NCI-H2196 treated with DMSO at 0.1 percent for 48 hours (cell line): ENCODE measurements around the gene TMEM80.
"Not testable (repeated sequence)": the region's sequence is repeated elsewhere in the genome, so short reads cannot be mapped to it uniquely, and the experiment has no call there.

ENCODE experiments used
- DNase-seq: peaks from one replicate; lab custom pipeline; 2025; ENCODE audit not compliant: unreplicated experiment; lab: John Stamatoyannopoulos, UW

TMEM80 gene

DNA sequence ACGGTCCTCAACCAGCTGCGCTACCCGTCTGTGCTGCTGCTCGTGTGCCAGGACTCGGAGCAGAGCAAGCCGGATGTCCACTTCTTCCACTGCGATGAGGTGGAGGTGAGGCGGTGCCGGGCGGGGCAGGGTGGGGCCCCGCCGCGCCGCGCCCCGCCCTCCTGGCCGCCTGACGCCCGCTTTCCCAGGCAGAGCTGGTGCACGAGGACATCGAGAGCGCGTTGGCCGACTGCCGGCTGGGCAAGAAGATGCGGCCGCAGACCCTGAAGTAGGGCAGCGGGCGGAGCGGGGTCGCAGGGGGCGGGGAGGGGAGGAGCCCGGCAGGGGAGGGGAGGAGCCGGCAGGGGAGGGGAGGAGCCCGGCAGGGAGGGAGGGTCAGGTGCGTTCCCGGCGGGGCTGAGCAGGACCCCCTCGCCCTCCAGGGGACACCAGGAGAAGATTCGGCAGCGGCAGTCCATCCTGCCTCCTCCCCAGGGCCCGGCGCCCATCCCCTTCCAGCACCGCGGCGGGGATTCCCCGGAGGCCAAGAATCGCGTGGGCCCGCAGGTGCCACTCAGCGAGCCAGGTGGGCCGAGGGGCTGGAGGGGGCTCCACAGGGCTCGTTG is 25.1 kb downstream of the TMEM80 start:
- no peak for DNase-seq

GRCh38 chr11:721247-721740 is 25.7 kb downstream of the TMEM80 start:
- DNase-seq: no peak

DNA sequence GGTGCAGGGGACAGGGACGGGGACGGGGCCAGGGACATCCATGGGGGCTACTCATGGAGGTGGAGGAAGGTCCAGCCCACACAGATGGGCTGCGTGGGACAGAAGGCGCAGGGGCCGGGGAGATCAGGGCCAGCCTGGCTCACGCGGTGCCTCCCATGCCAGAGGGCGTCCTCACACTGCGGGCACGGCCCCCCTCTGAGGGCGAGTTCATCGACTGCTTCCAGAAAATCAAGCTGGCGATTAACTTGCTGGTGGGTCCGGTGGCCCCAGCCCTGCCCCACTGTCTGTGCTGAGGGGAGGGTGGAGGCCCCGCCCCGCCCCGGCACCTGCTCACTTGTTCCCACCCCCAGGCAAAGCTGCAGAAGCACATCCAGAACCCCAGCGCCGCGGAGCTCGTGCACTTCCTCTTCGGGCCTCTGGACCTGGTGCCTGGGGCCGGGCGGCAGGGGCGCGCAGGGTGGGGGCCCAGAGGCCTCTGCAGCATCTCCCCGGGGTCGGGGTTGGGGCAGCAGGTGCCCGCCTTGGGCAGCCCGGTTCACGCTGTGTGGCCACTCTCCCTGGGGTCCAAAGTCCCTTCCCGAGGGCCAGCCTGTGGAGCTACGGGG is 26.2 kb downstream of the TMEM80 start:
- no peak for DNase-seq

DNA sequence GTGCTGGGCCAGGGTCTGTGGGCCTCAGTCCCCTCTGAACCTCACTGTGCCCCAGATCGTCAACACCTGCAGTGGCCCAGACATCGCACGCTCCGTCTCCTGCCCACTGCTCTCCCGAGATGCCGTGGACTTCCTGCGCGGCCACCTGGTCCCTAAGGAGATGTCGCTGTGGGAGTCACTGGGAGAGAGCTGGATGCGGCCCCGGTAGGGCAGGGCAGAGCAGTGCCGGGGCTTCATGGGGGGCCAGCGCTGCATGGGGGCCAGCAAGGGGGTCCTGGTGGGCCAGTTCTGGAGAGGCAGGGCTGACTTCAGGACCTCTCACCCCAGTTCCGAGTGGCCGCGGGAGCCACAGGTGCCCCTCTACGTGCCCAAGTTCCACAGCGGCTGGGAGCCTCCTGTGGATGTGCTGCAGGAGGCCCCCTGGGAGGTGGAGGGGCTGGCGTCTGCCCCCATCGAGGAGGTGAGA is 26.8 kb downstream of the TMEM80 start:
- no peak for DNase-seq

DNA sequence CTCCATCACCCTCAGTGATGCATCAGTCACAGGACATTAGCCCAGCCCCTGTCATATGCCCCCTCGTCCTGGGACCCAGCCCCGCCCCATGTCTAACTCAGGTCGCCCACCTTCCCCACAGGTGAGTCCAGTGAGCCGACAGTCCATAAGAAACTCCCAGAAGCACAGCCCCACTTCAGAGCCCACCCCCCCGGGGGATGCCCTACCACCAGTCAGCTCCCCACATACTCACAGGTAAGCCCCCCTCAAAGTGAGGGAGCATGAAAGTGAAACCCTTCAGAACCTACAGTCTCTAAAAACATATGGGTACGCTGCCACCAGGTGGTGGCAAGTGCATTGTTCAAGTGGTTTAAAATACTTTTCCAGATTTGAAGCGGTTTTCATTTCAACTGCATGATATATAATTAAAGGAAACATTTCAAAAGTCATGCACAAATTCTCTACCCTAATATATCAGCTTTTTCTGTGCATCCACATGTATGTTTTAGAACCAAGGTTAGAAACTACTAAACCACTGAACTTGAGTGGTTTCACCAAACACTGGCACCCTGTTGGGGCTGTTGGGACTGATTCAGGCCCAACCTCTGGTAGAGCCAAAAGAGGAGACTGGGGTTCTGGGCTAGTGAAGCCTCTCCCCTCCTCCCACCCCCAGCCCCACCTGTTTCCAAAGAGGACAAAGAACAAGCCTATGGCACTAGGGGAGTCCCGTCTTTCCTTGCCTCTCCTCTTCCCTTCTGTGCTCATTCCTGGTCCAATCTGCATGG is 27.7 kb downstream of the TMEM80 start:
- peak; percentile 20 for DNase-seq

DNA sequence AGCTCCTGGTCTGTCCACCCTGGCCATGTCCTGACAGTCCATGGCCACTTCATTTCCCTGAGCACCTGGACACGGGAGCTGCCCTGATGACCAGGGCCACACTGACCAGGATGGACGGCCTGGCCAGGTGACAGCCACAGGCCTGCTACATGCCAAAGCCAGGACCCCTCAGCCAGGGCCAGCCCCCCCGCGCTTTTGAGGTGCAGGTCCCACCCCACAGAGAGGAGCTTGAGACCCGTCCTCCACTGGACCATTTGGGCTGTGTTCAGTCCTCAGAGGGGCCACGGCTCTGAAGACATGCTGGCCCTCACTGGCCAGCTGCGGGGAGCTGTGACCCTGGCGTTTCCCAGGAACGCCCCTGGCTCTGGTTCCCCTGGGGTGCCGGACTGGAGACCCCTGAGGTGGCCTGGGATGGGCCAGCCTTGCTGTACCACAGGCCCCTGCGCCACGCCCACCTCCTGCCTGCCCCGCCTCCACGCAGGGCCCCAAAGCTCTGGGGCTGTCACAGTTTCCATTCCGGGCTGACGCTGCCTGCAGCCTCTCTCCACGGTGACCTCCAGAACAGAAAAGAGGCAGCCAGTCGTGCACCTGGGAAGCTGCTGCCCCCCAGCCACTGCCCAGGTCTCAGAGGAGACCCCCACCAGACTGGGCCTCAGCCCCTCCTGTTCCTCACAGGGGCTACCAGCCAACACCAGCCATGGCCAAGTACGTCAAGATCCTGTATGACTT is 28.6 kb downstream of the TMEM80 start:
- no peak for DNase-seq

DNA sequence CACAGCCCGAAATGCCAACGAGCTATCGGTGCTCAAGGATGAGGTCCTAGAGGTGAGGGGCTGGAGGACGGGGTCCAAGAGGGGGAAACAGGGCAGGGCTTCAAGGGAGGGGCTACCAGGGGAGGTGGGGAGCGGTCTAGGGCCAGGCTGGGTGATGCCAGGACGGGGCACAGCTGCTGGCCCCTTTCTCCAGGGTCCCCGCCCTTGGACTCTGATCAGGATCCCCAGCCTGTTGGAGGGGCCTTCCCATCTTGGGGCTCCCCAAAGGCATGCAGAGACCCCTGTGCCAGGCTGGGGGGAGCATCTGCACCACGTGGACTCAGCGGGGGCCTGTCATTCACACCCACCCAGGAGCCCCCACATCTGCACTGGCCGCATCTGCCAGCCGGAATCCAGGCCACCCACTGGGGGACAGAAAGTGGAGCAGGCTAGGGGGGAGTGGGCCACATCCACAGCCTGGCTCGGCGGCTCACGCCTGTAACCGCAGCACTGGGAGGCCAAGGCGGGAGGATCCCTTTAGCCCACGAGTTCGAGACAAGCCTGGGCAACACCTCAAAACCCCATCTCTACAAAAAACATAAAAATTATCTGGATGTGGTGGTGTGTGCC is 29.3 kb downstream of the TMEM80 start:
- no peak for DNase-seq

GRCh38 chr11:725624-726202 is 30.1 kb downstream of the TMEM80 start:
- peak; percentile 36 for DNase-seq

DNA sequence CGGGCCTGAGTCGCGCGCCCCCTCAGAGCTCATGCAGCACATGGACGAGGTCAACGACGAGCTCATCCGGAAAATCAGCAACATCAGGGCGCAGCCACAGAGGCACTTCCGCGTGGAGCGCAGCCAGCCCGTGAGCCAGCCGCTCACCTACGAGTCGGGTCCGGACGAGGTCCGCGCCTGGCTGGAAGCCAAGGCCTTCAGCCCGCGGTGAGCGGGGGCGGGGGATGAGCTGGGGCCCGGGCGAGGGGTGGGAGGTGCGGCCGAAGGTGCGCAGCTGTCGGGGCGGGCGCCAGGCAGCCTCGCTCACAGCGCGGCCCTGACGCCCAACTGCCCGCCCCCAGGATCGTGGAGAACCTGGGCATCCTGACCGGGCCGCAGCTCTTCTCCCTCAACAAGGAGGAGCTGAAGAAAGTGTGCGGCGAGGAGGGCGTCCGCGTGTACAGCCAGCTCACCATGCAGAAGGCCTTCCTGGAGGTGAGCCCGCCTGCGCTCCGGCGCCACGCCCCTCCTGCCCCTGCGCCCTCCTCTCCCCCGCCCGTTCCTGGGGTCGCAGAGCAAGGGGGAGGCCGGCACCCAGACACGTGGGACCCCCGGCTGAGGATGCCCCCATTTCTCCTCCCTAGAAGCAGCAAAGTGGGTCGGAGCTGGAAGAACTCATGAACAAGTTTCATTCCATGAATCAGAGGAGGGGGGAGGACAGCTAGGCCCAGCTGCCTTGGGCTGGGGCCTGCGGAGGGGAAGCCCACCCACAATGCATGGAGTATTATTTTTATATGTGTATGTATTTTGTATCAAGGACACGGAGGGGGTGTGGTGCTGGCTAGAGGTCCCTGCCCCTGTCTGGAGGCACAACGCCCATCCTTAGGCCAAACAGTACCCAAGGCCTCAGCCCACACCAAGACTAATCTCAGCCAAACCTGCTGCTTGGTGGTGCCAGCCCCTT is 30.9 kb downstream of the TMEM80 start:
- DNase-seq: peak; percentile 76

GRCh38 chr11:727281-727701 is 31.7 kb downstream of the TMEM80 start:
- DNase-seq: no peak

DNA sequence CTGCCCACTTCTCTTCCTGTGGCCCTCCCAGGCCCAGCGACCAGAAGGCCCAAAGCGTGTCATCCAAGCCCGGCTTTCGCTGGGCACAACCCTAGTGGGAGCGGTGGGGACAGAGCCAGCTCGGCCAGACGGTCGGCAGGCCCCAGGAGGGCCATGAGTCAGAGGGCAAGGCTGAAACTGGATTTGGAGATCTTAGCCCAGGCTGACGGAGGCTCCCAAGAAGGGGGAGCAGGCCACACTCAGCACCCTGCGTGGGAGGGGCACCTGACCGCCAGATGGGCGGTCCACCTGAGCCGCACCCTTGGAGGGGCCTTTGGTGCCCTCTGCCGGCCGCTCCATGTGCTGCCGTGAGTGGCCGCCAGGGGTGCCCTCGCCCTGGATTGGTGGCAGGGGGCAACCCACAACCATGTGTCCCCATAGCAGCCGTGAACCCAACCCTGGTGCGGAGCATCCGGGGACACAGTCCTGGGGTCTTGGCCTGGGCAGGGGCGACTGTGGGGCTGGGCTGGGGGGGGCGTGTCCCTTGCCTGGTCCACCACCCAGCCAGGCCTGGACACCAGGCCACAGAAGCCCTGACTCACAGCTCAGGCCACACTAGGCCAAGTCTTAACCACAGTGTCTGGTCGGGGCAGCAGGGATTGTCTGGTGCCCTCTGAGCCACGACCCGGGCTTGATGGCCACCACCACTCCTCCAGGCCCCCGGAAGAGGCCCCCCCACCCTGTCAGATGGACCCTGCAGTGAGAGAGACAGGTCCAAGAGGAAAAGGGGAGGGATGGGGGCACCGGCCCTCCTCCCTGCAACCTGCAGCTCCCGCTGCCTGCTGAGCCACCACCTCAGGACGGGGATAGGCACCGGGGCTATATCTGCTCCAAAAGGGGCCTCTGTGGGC is 32.5 kb downstream of the TMEM80 start:
- DNase-seq: peak; percentile 48

GRCh38 chr11:728901-729491 is 33.4 kb downstream of the TMEM80 start:
- no peak for DNase-seq

- DNase-seq: no peak
These were observed 34.0 kb downstream of the TMEM80 start for GRCh38 chr11:729492-730074.

DNA sequence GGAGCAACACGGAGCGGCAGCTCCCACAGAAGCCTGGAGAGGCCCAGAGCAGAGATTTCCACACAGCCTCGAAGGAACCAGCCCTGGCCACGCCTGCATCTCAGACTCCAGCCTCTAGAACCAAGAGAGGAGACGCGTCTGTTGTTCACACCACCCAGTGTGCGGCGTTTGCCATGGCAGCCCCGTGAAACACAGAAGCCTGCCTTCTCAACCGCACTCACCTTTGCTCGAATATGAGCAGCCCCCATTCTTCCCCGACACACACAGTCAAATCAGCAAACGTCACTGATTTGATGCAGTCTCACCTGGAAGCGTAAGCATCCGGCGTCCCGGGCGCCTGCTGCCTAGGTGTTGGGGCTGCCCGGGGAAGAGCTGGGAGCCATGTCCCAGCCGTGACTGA is 37.5 kb downstream of the TMEM80 start:
- DNase-seq: no peak

- DNase-seq: not testable (repeated sequence)
These were observed 38.9 kb downstream of the TMEM80 start for GRCh38 chr11:734541-734940.

GRCh38 chr11:737366-737765 is 41.8 kb downstream of the TMEM80 start:
- no peak for DNase-seq

- not testable (repeated sequence) for DNase-seq
These were observed 42.3 kb downstream of the TMEM80 start for GRCh38 chr11:737899-738298.

DNA sequence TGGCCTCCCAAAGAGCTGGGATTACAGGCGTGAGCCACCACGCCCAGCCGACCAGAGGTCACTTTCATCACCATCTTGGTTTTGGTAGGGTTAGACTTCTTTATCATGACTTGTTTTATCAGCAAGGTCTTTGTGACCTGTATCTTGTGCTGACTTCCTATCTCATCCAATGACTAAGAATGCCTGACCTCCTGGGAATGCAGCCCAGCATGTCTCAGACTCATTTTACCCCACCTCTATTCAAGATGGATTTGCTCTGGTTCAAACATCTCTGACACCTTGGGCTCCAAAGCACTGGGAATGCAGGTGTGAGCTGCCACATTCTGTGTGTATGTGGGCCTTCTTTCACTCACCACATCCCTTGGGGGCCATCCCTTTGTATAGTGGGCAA is 46.5 kb downstream of the TMEM80 start:
- no peak for DNase-seq
